ENCODE measurements around the gene SPHK1. TPM values are rescaled to one million over a fixed set of nuclear protein-coding genes. Genes with fewer than 3 reads are reported as not detected.
A peak's percentile ranks its signal among the peaks of the same experiment; 100 is the strongest.

Gene SPHK1
- total RNA-seq, 2 donors from 2014 or later: 2.4 to 6.0 TPM

- no peaks in the 10 kb centered on the region for H3K9me3 ChIP-seq (ENCODE audit: control insufficient read depth, low read length, poor library complexity, severe bottlenecking)
- peak; percentile 6 for ATAC-seq
- no peak overlapping the region for H3K27ac Mint-ChIP-seq
Measured at GRCh38 chr17:76384987-76385891, 830 bp downstream of the SPHK1 start.

GRCh38 chr17:76385892-76386786, 1.7 kb downstream of the SPHK1 start:
- H3K4me3 Mint-ChIP-seq: peak overlapping the region; percentile 79

More at GRCh38 chr17:76384987-76385891, 830 bp downstream of the SPHK1 start:
- peak overlapping the region; percentile 79 for H3K4me3 Mint-ChIP-seq
- H3K36me3 Mint-ChIP-seq (ENCODE audit: low read depth): peaks cover under 1% of the 10 kb centered on the region
- DNase-seq: peak in 1 of 3 donors; percentile 35
- no peaks in the 10 kb centered on the region for H3K27me3 Mint-ChIP-seq
- H3K4me1 Mint-ChIP-seq: peaks cover 9% of the 10 kb centered on the region

GRCh38 chr17:76386966-76387765, 2.8 kb downstream of the SPHK1 start:
- Mint-ChIP-seq H3K27ac (no peak overlapping the region), H3K4me1 (peaks cover 9% of the 10 kb centered on the region), H3K27me3 (no peaks in the 10 kb centered on the region), H3K36me3 (ENCODE audit: low read depth) (peaks cover 2% of the 10 kb centered on the region), H3K4me3 (peak overlapping the region; percentile 52)
- DNase-seq (no peak), ATAC-seq (no peak)
- no peaks in the 10 kb centered on the region for H3K9me3 ChIP-seq (ENCODE audit: control insufficient read depth, low read length, poor library complexity, severe bottlenecking)

More at GRCh38 chr17:76385892-76386786, 1.7 kb downstream of the SPHK1 start:
- Mint-ChIP-seq H3K36me3 (ENCODE audit: low read depth) (peaks cover 2% of the 10 kb centered on the region), H3K27ac (no peak overlapping the region), H3K4me1 (peaks cover 9% of the 10 kb centered on the region), H3K27me3 (no peaks in the 10 kb centered on the region)
- peak; percentile 61 for ATAC-seq
- peak; percentile 62 to 83 (median 63) for DNase-seq
- no peaks in the 10 kb centered on the region for H3K9me3 ChIP-seq (ENCODE audit: control insufficient read depth, low read length, poor library complexity, severe bottlenecking)

GRCh38 chr17:76388966-76389888, 4.8 kb downstream of the SPHK1 start:
- peak overlapping the region; percentile 51 for H3K27ac Mint-ChIP-seq
- no peak for DNase-seq
- peaks cover 3% of the 10 kb centered on the region for H3K4me1 Mint-ChIP-seq

GRCh38 chr17:76390003-76390421, 5.6 kb downstream of the SPHK1 start:
- Mint-ChIP-seq H3K27ac (no peak overlapping the region), H3K4me3 (no peak overlapping the region), H3K36me3 (ENCODE audit: low read depth) (peaks cover 2% of the 10 kb centered on the region), H3K27me3 (no peaks in the 10 kb centered on the region), H3K4me1 (peaks cover 3% of the 10 kb centered on the region)
- DNase-seq (no peak), ATAC-seq (no peak)
- H3K9me3 ChIP-seq (ENCODE audit: control insufficient read depth, low read length, poor library complexity, severe bottlenecking): no peaks in the 10 kb centered on the region

More at GRCh38 chr17:76388966-76389888, 4.8 kb downstream of the SPHK1 start:
- Mint-ChIP-seq H3K36me3 (ENCODE audit: low read depth) (peaks cover 2% of the 10 kb centered on the region), H3K4me3 (no peak overlapping the region), H3K27me3 (no peaks in the 10 kb centered on the region)
- no peak for ATAC-seq
- no peaks in the 10 kb centered on the region for H3K9me3 ChIP-seq (ENCODE audit: control insufficient read depth, low read length, poor library complexity, severe bottlenecking)

GRCh38 chr17:76391200-76391715, 6.8 kb downstream of the SPHK1 start:
- ATAC-seq (no peak), DNase-seq (no peak)
- Mint-ChIP-seq H3K27ac (no peak overlapping the region), H3K4me3 (no peak overlapping the region), H3K36me3 (ENCODE audit: low read depth) (peaks cover 2% of the 10 kb centered on the region), H3K4me1 (peaks cover 3% of the 10 kb centered on the region), H3K27me3 (no peaks in the 10 kb centered on the region)
- H3K9me3 ChIP-seq (ENCODE audit: control insufficient read depth, low read length, poor library complexity, severe bottlenecking): no peaks in the 10 kb centered on the region

- no peaks in the 10 kb centered on the region for H3K27me3 Mint-ChIP-seq
Measured at GRCh38 chr17:76394166-76394565, 9.8 kb downstream of the SPHK1 start.

GRCh38 chr17:76395980-76396379, 11.6 kb downstream of the SPHK1 start:
- ATAC-seq: no peak
- peaks cover 6% of the 10 kb centered on the region for H3K36me3 Mint-ChIP-seq (ENCODE audit: low read depth)
- H3K27ac Mint-ChIP-seq: no peak overlapping the region

More at GRCh38 chr17:76394166-76394565, 9.8 kb downstream of the SPHK1 start:
- peaks cover 5% of the 10 kb centered on the region for H3K36me3 Mint-ChIP-seq (ENCODE audit: low read depth)
- H3K27ac Mint-ChIP-seq: no peak overlapping the region
- peaks cover 2% of the 10 kb centered on the region for H3K4me1 Mint-ChIP-seq
- ATAC-seq (no peak), DNase-seq (no peak)
- H3K4me3 Mint-ChIP-seq: no peak overlapping the region
- H3K9me3 ChIP-seq (ENCODE audit: control insufficient read depth, low read length, poor library complexity, severe bottlenecking): no peaks in the 10 kb centered on the region

GRCh38 chr17:76397184-76397583, 12.8 kb downstream of the SPHK1 start:
- H3K9me3 ChIP-seq (ENCODE audit: control insufficient read depth, low read length, poor library complexity, severe bottlenecking): no peaks in the 10 kb centered on the region
- DNase-seq (no peak), ATAC-seq (no peak)
- Mint-ChIP-seq H3K4me1 (peaks cover 2% of the 10 kb centered on the region), H3K27me3 (no peaks in the 10 kb centered on the region), H3K36me3 (ENCODE audit: low read depth) (peaks cover 9% of the 10 kb centered on the region), H3K27ac (no peak overlapping the region), H3K4me3 (no peak overlapping the region)

More at GRCh38 chr17:76395980-76396379, 11.6 kb downstream of the SPHK1 start:
- no peak for DNase-seq
- Mint-ChIP-seq H3K4me3 (no peak overlapping the region), H3K4me1 (peaks cover 2% of the 10 kb centered on the region), H3K27me3 (no peaks in the 10 kb centered on the region)
- H3K9me3 ChIP-seq (ENCODE audit: control insufficient read depth, low read length, poor library complexity, severe bottlenecking): no peaks in the 10 kb centered on the region

GRCh38 chr17:76397687-76398522, 13.5 kb downstream of the SPHK1 start:
- H3K36me3 Mint-ChIP-seq (ENCODE audit: low read depth): peaks cover 10% of the 10 kb centered on the region
- H3K27ac Mint-ChIP-seq: no peak overlapping the region
- no peaks in the 10 kb centered on the region for H3K9me3 ChIP-seq (ENCODE audit: control insufficient read depth, low read length, poor library complexity, severe bottlenecking)
- H3K4me1 Mint-ChIP-seq: peaks cover 2% of the 10 kb centered on the region
- no peaks in the 10 kb centered on the region for H3K27me3 Mint-ChIP-seq
- ATAC-seq (peak; percentile 88), DNase-seq (peak; percentile 63 to 87 (median 69))
- H3K4me3 Mint-ChIP-seq: no peak overlapping the region
